HFFc6 (cell line): ENCODE results near the gene ANKRD9. TPM values are rescaled to one million over a fixed set of nuclear protein-coding genes. Genes with fewer than 3 reads are reported as not detected.

Experiments used
- DNase-seq: peaks from one replicate; pipeline ENCODE4 v3.0.0-alpha.2; 2018
- H3K27ac Mint-ChIP-seq: 2 replicates; pipeline ENCODE4 v1.8.0; 2020; ENCODE audit warnings: mild to moderate bottlenecking, mixed read lengths
- H3K27me3 Mint-ChIP-seq: 2 replicates; pipeline ENCODE4 v1.8.0; 2021; ENCODE audit warnings: mild to moderate bottlenecking, moderate library complexity, mixed read lengths; ENCODE audit not compliant: insufficient read depth
- H3K36me3 Mint-ChIP-seq: 2 replicates; pipeline ENCODE4 v1.8.0; 2021; ENCODE audit warnings: low read depth, mixed read lengths
- H3K4me1 Mint-ChIP-seq: 2 replicates; pipeline ENCODE4 v1.8.0; 2020; ENCODE audit warnings: low read depth, mixed read lengths
- H3K4me3 Mint-ChIP-seq: 2 replicates; pipeline ENCODE4 v1.8.0; 2020; ENCODE audit warnings: mild to moderate bottlenecking, moderate library complexity, mixed read lengths
- H3K9me3 Mint-ChIP-seq: 2 replicates; pipeline ENCODE4 v1.8.0; 2020; ENCODE audit warnings: mild to moderate bottlenecking, mixed read lengths
- CTCF ChIP-seq: fragments of 200-600 bp; sonication (generic); IDR thresholded peaks from 2 replicates; pipeline ENCODE4 v1.5.0; 2021; ENCODE audit warnings: antibody characterized with exemption, mild to moderate bottlenecking
- total RNA-seq, 6 experiments: library from RNA; stranded (reverse); fragmentation: NEBNext Ultra II Directional; extraction: Animal tissue kit (Norgen Biotek cat#: 25700); gene quantifications; 2 replicates in 1 of 6; 3 replicates in 5 of 6; pipeline ENCODE4 v1.2.3, GENCODE V29; 2021

ANKRD9 gene
- total RNA-seq, 6 experiments from 2014 or later: 13.4 to 18.0 (median 15.6) TPM

- Mint-ChIP-seq H3K9me3 (peaks cover 13% of the 10 kb centered on the region), H3K36me3 (peaks cover 48% of the 10 kb centered on the region), H3K27ac (no peak overlapping the region), H3K4me1 (peaks cover 14% of the 10 kb centered on the region), H3K4me3 (no peak overlapping the region), H3K27me3 (no peaks in the 10 kb centered on the region)
- no peak for TF ChIP-seq CTCF
- no peak for DNase-seq
Observed at GRCh38 chr14:102464846-102465341, 44.7 kb downstream of the ANKRD9 start.

- no peaks in the 10 kb centered on the region for H3K27me3 Mint-ChIP-seq
- DNase-seq: no peak
- no peak for TF ChIP-seq CTCF
Observed at GRCh38 chr14:102464006-102464405, 45.6 kb downstream of the ANKRD9 start.

GRCh38 chr14:102462391-102462790 lies 47.2 kb downstream of the ANKRD9 start:
- no peak overlapping the region for H3K4me3 Mint-ChIP-seq
- H3K27me3 Mint-ChIP-seq: no peaks in the 10 kb centered on the region
- H3K27ac Mint-ChIP-seq: peak overlapping the region; percentile 2; the same call in 1 of the 2 replicates
- no peak for TF ChIP-seq CTCF
- H3K4me1 Mint-ChIP-seq: peaks cover 14% of the 10 kb centered on the region
- H3K36me3 Mint-ChIP-seq: peaks cover 26% of the 10 kb centered on the region
- DNase-seq: no peak
- no peaks in the 10 kb centered on the region for H3K9me3 Mint-ChIP-seq

More at GRCh38 chr14:102464006-102464405, 45.6 kb downstream of the ANKRD9 start:
- Mint-ChIP-seq H3K27ac (no peak overlapping the region), H3K9me3 (peaks cover 7% of the 10 kb centered on the region; the same call in 1 of the 2 replicates), H3K36me3 (peaks cover 39% of the 10 kb centered on the region), H3K4me3 (no peak overlapping the region), H3K4me1 (peaks cover 14% of the 10 kb centered on the region)

DNA sequence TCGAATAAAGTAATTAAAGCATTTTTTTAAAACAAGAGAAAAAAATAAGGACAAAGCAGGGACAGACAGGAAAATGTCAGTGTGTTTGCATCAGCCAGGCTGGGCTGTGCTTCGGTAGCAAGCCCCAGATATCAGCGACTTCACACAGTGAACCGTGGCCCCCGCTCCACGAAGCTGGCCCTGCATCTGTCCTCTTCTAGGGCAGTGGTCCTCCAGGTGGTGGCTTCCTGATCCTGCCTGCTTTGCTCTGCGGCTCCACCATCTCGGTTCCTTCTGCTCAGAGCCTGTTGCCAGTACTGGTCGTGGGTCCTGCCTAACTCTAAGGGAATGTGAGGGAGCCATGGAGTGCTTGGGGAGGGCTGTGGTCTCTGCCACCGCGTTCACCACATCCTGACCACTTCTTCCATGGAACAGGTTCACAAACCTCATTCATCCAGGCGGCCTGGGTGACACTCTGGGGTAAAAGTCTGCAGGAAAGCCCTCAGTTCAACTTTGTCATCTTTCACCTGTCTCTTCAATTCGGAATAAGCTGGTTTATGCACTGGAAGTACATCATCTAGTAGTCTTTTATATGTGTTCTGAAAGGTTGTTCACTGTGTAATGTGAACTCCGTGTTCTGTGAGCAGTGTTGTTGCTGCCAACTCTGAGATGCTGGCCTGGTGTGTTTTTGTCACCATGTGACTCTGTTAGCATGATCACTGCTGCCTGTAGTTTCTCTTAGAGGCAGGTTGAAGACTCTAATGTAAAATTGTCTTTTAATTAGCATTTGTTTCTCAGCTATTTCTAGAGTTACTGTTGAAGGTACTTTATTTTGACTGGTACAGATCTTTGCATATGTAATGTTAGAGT lies 47.9 kb downstream of the ANKRD9 start:
- H3K4me1 Mint-ChIP-seq: peaks cover 14% of the 10 kb centered on the region
- peaks cover 20% of the 10 kb centered on the region for H3K36me3 Mint-ChIP-seq
- no peak overlapping the region; the same call in 1 of the 2 replicates for H3K27ac Mint-ChIP-seq
- H3K27me3 Mint-ChIP-seq: no peaks in the 10 kb centered on the region
- no peak for DNase-seq
- no peak for TF ChIP-seq CTCF
- no peak overlapping the region for H3K4me3 Mint-ChIP-seq
- H3K9me3 Mint-ChIP-seq: no peaks in the 10 kb centered on the region

DNA sequence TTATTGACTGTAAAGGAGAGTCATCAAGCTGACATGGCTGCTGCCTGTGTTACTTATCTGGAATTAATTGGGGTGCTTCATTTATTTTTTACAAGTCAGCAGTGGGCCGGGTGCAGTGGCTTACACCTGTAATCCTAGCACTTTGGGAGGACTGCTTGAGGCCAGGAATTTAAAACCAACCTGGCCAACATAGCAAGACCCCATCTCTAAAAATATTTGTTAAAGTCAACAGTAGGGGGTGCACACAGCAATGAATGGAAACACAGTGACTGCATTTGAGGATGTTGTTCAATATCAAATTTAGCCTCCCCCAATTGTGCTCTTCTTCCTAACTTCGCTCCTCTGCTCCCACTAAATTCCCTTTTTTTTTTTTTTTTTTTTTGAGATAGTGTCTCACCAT lies 52.1 kb downstream of the ANKRD9 start:
- peaks cover 11% of the 10 kb centered on the region for H3K4me1 Mint-ChIP-seq
- H3K27ac Mint-ChIP-seq: no peak overlapping the region
- no peak for DNase-seq
- no peak for TF ChIP-seq CTCF
- H3K27me3 Mint-ChIP-seq: no peaks in the 10 kb centered on the region
- H3K9me3 Mint-ChIP-seq: no peaks in the 10 kb centered on the region
- H3K4me3 Mint-ChIP-seq: no peak overlapping the region
- peaks cover 2% of the 10 kb centered on the region; the same call in 1 of the 2 replicates for H3K36me3 Mint-ChIP-seq
